GM18867 (cell line): Measurements from ENCODE around the gene DLK2.
"Not testable (repeated sequence)": the region's sequence is repeated elsewhere in the genome, so short reads cannot be mapped to it uniquely, and the experiment has no call there.

Source experiments
- ATAC-seq: cut with Tn5 transposase; IDR thresholded peaks from one replicate; pipeline ENCODE4 v1.9.1; 2021; ENCODE audit warnings: mild to moderate bottlenecking, moderate library complexity; ENCODE audit not compliant: unreplicated experiment

The DLK2 gene, protein sequence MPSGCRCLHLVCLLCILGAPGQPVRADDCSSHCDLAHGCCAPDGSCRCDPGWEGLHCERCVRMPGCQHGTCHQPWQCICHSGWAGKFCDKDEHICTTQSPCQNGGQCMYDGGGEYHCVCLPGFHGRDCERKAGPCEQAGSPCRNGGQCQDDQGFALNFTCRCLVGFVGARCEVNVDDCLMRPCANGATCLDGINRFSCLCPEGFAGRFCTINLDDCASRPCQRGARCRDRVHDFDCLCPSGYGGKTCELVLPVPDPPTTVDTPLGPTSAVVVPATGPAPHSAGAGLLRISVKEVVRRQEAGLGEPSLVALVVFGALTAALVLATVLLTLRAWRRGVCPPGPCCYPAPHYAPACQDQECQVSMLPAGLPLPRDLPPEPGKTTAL

DNA sequence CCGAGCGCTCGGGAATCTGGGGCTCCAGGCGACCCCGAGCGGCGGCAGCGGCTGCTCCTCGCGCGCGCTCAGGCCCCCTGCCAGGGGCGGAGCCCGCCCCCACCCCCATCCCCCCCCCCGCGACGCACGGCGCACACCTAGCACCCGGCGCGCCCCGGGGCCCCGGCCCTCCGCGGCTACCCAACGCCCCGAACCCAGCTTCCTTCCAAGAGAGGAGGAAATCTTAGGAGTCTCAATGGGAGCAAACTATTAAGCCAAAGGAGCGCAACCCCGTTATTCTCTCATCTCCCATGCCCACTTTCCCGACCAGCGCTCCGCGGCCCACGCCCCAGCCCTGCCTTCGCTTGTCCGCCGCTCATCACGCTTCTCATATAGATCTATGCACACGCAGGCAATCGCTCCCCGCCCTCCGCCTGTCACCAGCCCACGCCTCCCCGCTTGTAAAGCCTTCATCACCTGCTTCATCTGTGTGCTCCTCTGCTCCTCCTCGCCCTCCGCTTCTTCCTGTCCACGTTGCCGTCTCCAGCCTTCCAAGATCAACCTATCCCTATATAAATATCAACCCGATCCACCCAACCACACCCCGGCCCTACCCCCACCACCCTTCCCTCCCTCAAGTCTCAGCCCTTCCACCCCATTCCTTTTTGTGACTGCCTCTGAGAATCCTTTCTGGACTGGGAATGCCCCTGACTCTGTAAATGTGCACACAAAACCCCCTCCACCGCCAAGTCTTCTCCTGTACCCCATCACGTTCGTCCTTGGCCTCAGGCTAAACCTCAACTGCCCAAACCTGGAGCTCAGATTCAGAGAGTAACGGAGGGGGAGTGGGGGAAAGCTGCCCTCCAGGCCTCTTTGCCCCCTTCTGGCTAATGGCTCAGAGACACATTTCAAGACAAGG, at the start of gene DLK2:
DLK2 (minus strand) TSS at position 18 of the 898 bp plus-strand sequence. CDS start 723 bp downstream, outside the sequence.
- ATAC-seq, result no peak

DNA sequence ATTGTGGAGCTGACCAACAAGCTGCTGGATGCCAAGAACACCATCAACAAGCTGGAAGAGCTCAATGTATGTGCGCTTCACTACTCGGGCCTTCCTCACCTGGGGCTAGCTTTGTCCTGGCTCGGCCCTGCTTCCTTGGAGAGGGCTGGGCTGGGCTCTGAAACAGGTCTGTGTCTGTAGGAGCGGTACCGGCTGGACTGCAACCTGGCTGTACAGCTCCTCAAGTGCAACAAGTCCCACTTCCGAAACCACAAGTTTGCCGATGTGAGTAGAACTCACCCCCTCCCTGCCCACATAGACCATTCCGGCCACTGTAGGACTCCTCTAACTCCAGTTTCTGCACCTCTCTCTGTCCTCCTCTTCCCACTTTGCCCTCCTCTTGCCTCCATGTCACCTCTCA, 48.1 kb upstream of the DLK2 start:
- ATAC-seq, result no peak

DNA sequence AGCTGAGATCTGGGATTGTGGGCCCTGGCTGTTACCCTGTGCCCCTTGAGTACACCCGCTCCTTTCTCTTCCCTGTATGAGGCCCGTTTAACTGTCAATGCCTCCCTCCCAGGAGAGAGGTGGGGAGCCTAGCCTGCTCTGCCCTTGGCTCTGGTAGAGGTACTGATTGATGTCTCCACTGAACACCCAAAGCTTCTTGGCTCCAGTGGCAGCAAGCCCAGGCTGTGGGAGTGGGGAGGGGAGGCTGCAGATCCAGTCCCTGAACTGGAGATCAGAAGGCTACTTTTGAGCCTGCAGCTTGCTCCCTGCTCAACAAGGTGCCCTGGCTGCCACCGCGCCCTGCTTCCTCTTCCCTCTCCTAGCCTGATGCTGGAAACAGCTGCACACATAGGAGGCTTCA, 47.3 kb upstream of the DLK2 start:
- no peak for ATAC-seq

DNA sequence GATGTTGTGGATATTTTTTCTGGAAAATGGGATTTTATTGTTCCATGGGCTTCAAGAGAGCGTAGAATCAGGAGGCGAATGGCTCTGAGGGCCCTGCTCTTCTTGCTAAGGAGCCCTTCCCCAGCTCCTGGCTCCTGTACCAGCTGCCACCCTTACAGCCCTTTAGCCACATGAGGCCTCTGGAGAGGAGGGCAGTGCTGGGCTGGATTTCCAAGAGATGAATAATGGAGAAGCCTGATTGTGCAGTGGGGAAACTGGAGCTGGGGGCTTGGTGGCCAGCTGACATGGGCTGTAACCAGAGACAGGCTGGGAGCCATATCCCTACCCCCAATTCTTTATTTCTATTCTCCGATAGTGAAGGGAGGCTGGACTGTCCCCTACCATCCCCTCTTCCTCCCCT, 45.6 kb upstream of the DLK2 start:
- no peak for ATAC-seq

DNA sequence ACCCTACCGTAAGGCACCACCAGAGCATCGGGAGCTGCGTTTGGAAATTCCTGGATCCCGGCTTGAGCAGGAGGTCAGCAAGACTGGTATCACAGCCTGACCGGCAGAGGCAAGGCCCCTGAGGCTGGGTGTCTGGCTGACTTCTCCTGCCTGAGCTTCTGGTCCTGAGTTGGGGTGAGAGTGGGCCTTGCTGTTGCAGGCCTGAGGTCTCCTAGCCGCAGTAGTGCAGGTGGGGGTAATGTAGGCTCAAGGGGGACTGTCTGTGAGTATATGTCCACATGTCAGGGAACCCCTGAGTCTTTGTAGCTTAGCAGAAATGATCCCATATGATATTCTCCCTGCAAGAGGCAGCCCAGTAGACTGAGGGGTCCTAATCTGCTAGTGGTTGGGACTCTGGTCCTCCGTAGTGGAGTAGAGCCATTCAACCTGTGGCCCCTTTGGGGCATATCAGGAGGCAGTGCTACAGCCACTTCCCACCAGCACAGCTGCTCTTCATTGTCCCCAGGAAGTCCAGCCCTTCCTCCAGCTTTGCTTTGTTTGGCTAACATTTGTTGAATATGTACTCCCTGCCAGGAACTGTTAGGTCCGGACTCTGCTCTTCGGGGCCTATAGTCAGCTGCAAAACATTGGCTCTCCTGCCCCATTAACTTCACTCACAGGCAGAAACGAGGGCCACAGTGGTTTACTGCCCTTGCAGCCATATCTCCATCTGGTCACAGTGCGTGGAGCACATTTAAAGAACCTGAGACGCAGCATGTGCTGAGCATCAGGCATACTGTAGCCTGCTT, 43.9 kb upstream of the DLK2 start:
- ATAC-seq, result no peak

DNA sequence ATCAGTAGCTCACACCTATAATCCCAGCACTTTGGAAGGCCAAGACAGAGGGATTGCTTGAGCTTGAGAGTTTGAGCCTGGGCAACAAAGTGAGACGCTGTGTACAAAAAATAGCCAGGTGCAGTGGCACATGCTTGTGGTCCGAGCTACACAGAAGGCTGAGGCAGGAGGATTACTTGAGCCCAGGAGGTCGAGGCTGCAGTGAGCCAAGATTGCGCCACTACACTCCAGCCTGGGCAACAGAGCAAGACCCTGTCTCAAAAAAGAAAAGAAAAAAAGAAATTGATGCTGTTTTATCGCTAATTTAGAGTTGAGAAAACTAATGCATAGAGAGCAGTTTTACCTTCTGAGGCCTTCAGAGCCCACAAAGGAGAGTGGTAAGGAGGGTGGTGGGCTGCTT, 42.9 kb upstream of the DLK2 start:
- ATAC-seq, result not testable (repeated sequence)

DNA sequence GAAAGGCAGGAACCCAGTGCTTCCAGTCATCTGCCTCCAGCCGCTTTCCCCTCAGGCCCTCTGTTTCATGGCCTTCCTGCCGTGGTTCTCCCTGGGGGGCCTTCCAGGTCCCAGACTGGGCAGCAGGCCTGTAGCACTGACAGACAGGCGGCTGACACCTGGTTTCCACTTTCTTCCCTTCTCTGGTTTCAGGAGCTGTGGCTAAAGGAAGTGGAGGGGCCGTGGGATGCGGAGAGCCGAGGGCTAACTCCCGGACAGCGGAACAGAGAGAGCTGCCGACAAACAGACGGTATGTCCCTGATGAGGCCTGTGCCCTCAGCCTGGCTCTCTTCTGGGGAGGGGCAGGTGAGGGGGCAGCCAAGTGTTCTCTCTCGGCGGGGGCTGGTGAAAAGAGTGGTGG, 42.3 kb upstream of the DLK2 start:
- no peak for ATAC-seq

DNA sequence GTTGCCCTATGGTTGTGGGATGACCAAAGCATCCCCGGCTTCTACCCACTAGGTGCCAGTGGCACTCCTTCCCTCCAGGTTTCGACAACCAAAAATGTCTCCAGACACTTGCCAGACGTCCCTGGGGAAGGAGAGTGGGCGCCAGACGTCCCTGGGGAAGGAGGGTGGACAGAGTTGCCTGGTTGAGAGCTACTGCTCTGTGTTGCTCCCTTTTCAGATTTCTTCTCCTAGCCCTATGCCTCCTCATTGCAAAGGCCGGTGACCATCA, 41.7 kb upstream of the DLK2 start:
- no peak for ATAC-seq

DNA sequence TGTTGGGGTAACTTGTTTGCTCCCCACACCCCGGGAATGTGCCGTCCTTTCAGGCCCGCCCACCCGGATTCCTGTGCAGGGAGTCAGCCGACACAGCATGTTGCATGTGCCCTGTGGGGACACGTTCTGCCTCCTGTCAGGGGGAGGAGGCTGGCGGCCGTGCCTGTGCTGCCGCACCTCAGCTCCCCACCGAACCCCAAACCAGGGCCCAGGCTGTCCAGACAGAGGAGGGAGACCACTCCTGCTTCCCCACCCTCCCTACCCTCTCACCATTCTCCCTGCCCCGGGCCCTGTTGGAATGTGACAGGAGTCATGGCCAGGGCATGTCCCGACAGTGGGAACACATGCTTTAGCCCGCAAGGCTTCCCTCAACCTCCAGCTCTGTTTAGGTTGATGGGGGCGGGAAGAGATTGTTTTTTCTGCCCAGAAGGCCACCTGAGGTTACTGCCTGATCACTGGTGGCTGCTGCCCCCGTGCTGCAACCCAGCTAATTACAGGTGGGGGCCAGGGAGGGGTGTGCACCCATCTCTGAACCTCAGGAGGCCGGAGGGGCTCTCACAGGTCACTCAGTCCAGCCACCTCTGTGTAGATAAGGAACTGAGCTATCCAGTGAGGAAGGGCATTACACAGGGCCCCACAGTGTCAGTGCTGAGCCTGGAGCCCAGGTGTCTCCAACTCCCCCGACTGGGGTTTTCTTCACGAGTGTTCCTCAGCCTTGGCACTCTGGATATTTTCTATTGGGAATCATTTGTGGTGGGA, 41.2 kb upstream of the DLK2 start:
- ATAC-seq, result no peak

DNA sequence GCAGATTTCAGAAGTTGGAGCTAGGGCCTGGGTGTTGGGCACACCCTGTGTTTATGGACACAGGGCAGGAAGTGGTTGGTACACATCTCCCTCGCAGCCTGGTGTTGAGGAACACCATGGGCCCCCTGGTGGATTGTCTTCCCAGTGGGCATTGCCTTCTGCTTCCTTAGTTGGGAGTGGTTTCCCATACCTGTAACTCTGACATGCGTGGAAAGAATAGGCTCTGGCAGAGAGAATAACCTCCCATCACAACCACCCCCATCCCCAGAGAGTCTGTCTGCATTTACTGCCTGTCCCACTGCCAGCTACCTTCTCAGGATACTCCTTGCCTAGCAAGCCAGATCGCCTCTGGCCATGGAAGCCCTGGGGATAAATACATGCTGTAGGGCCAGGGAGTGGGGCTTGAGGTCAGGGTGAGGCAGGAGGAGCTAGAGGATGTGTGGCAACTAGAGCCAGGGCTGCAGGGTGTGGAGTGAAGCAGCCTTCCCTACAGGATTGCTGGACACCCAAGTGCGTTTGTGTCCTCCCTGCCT, 40.1 kb upstream of the DLK2 start:
- no peak for ATAC-seq

DNA sequence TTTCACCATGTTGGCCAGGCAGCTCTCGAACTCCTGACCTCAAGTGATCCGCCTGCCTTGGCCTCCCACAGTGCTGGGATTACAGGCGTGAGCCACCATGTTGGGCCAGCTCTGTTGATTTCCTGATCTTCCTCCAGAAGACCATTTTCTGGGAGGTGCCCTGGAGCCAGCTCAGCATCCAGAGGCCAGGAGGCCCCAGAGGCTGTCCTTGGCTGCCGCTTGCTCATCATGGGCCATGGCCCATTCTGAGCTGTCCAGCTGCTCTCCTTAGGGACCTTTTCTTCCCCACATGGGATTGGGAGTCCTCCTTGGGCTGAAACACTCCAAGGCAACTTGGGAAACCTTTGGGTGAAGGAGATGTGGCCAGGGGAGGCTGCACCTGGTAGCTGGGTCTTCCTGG, 39.4 kb upstream of the DLK2 start:
- ATAC-seq, result no peak

DNA sequence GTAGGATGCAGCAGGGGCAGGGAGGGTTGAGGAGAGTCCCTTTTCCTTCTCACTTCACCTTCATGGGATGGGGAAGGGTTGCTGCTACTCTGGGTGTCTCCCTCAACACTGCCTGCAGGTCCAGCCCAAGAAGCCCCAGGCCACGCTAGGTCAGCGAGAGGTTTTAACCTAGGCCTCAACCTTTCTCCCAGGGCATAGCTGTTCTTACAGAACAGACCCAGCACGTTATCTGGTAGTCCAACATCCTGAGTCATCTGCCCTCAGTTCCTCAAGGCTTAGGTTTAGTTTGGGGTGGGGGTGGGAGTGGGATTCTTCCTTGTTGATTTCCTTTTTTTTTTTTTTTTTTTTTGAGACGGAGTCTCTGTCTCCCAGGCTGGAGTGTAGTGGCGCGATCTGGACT, 39.0 kb upstream of the DLK2 start:
- no peak for ATAC-seq

DNA sequence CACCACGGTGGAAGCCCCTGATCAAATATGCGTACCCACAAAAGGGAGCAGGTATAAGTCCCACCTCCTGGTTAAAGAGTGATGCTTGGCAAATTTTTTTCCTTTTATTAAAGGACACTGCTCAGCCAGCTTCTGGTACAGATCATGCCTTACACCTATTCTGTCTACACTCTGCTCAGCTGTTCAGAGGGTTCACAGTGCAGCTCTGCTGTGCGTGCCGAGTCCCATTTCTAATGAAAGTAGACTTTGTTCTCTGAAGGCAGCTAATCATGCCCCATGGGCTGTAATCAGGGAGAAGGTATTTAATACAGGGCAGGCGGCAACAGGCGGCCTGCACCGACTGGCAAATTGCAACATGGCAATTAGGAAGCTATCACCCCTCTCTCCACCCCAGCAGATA, 38.5 kb upstream of the DLK2 start:
- ATAC-seq, result no peak

DNA sequence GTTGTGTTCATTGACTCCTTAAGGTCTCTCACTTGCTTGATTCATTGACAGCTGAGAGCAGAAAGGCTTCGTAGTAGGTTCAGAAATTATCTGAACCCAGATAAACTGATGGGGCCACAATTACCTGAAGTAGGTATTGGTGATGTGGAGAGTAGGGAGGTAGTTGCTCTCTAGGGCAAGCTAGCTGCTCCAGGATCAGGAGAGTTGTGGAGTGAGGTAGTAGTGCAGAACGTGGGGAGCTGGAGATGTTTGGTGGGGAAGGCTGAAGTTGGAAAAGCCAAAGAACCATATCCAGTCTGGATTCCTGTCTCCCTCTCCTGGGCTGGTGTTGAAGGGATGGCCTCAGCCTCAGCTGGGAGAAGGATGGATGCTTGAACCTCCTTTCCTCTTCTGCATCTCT, 37.9 kb upstream of the DLK2 start:
- no peak for ATAC-seq

DNA sequence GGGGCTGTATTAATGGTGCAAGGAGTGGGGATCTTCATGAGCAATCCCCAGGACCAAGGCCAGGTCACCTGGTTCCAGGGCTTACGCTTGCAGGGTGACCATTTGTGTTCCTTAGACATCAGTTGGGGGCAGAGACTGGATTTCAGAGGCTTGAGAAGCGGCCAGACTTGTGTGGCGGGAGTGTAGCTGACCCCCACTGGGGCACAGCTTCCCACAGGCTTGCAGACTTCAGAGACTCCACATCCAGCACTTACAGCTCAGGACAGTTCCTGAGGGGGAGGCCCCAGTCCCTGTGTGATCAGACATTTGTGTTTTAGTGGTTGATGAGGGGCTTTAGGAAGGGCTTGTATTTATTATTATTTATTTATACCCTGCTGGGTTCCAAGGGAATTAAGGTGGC, 37.3 kb upstream of the DLK2 start:
- ATAC-seq, result no peak

DNA sequence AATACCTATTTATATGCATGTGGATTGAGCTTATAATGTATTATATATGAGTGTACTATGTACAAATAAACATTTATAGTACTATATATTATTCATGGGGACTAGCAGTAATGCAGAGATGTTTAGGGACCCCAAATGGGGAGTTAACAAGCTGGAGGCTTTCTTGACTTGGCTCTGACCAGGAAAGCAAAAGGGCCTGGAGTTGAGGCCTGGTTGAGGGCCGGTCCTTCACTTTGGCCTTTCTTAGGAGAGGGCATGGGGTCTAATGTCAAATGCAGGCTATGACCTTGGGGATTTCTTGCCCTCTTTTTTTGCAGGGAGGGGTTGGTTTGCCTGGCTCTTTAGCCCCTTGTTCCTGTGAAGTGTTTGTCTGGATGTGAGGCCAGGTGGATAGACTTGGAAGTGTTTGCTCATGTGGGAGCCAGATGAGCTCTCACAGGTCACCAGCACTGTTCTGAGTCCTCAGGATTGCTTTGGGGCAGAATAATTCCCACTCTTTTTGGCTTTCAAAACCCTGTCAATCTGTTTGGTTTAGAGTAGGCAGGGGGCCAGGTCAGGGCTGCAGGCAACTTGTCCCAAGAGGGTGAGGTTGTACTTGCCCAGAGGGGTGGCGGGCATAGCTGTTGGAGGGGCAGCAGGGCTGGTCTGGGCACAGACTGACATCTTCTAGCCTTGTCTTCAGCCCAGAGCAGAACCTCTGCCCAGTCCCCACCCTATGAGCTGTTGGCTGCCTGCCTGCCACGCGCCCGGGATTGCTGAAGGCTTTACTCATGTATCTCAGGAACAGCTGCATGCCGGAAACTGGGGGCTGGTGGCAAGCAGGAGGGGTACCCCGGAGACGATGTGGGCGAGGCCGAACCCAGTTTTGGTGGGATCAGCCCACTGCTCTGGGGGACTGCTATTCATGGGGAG, 36.7 kb upstream of the DLK2 start:
- no peak for ATAC-seq

DNA sequence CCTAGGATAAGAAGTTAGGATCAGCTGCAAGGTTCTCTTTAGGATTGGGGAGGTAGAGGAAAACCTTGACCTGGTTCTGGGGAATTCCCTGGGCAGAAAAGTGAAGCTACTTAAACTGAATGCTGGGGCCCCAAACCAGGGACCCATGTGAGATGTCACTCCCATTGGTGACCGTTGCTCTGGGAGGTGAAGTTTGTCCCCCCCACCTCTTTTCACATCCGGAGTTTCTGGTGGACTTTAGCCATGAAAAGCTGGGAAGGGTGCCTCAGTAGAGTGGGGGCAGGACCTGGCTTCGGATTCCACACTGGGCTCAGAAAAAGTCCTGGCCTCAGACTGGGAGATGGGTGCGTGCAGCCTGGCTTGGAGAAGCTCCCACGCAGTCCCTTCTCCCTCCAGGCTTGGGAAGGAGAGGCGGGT, 35.2 kb upstream of the DLK2 start:
- ATAC-seq, result no peak

DNA sequence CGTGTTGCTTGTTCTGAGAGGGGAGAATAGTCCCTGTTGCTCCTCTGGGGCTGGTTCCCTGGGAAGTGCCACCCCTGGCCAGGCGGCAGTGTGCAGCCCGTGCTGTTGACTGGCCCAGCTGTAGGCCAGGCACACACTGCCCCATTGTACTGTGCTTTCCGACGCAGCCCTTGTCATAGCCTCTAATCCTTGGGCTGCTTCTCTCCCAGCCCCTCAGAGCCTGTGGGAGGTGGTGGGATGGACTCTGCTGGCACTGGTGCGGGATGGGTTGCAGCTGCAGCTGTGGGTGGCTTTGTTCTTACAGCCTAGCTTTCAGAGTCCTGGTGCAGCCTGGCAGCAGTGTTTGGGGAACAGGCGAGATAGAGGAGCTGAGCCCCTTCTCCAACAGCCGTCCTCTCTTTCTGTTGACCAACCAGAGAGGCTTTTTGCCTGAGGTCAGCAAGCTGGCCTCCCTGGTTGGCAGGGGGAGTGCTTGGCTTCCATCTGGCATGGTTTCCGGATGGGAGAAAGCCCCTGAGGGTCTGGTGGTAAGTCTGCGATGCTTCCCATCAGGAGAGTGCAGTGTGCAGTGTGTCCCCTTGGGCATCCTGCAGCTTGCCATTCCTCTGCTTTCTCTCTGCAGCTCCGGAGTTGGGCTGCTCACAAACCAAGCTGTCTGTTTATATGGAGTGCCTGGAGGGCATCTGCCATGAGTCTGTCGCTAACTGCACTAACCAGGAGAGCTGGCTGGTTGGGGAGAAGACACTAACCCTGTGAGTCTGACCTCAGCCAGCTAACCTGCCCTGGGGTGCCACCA, 34.1 kb upstream of the DLK2 start:
- ATAC-seq, result no peak
